HEK293T (cell line): ENCODE data around the gene KLHDC7B.

ENCODE experiments used
- BHLHE40 ChIP-seq: fragments of 450-650 bp; IDR thresholded peaks from 2 replicates; pipeline ENCODE4 v1.6.1; 2016; ENCODE audit warnings: mild to moderate bottlenecking, moderate library complexity, borderline replicate concordance
- ELF4 ChIP-seq: fragments of 450-650 bp; IDR thresholded peaks from 2 replicates; pipeline ENCODE4 v1.6.1; 2017; ENCODE audit warnings: antibody characterized with exemption
- SP1 ChIP-seq: fragments of 450-650 bp; IDR thresholded peaks from 2 replicates; pipeline ENCODE4 v1.6.1; 2017
- SUZ12 ChIP-seq: fragments of 450-650 bp; IDR thresholded peaks from 2 replicates; pipeline ENCODE4 v1.6.1; 2016; ENCODE audit warnings: mild to moderate bottlenecking
- TARDBP ChIP-seq: fragments of 450-650 bp; IDR thresholded peaks from 2 replicates; pipeline ENCODE4 v1.6.1; 2016
- ZNF384 ChIP-seq: fragments of 450-650 bp; IDR thresholded peaks from 2 replicates; pipeline ENCODE4 v1.6.1; 2016

GRCh38 chr22:50595189-50595588 lies 49.5 kb downstream of the KLHDC7B start:
- TF ChIP-seq TARDBP (no peak), BHLHE40 (no peak), ELF4 (no peak), ZNF384 (no peak), SUZ12 (no peak), SP1 (no peak)
